GM12873 (cell line): ENCODE results near the gene FEZF1.

Experiments
- CTCF ChIP-seq: IDR thresholded peaks from 2 replicates; pipeline ENCODE4 v1.5.1; 2012; ENCODE audit warnings: low read depth, mild to moderate bottlenecking, moderate library complexity, low read length, control low read depth; ENCODE audit not compliant: insufficient read depth; ENCODE audit errors: missing control alignments

Gene FEZF1

GRCh38 chr7:122312789-122313188 lies 8.2 kb upstream of the FEZF1 start:
- TF ChIP-seq CTCF, result no peak

GRCh38 chr7:122311734-122312450 lies 7.3 kb upstream of the FEZF1 start:
- TF ChIP-seq CTCF, result no peak

- TF ChIP-seq CTCF, result no peak
Observed at GRCh38 chr7:122311050-122311700, 6.6 kb upstream of the FEZF1 start.

- TF ChIP-seq CTCF, result no peak
Observed at GRCh38 chr7:122310119-122311021, 5.8 kb upstream of the FEZF1 start.

- no peak for TF ChIP-seq CTCF
Observed at GRCh38 chr7:122309421-122309820, 4.9 kb upstream of the FEZF1 start.

GRCh38 chr7:122307228-122307621 lies 2.7 kb upstream of the FEZF1 start:
- TF ChIP-seq CTCF, result no peak
